Measurements from ENCODE around the gene SPINT1. TPM values are rescaled to one million over a fixed set of nuclear protein-coding genes. Genes with fewer than 3 reads are reported as not detected.

The SPINT1 gene
- total and polyA plus RNA-seq, 2 of the 13 experiments (the other 11 are each of a cell fraction or from before 2014, with no cell fraction given) = 0.49 to 2.5 TPM

DNA sequence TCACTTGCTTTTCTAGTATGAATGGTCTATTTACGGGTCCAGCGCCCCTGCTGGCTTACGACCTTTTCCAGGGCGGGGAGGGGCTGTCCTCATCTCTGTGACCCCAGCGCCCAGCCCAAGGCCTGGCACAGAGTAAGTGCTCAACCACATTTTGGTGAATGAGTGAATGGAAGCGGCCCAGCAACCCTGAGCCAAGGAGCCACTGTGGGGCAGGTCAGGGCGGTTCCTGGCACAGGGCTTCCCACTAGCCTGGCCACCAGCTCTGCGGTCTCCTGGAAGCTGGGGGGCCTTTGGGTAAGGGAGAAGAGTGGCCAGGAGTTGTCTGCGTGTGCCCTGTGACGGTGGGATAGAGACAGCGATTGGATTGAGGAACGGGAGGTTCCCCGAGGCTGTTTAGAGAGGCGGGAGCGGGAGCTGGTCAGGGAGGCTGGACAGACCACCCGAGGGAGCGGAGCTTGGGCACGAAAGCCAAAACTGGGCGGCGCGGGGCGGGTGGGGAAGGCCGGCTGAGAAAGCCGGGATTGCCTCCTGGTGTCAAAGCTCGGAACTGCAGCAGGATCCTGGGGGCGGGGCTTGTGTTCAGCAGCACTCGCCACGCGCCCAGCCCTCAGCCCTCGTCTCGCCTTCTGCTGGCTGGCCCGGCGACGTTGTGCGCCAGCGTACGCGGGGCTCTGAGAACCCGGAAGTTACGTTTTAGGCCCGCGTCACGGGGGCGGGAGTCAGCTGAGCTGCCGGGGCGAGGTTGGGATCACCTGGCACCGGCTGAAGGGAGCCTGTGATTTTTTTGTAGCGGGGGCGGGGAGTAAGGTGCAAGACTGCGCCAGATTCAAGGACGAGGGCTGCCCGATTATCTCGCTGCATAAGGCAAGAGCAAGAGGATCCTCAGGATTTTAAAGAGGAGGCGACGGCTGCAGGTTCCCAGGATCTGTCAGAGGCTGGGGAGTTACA is 50.2 kb downstream of the SPINT1 start, which contains the start of gene VPS18 (continued):
- TF ChIP-seq HOXD1 (CRISPR knock-in tag; IDR thresholded peaks at IDR 0.05) = no peak
- TF ChIP-seq TSC22D2 (CRISPR knock-in tag; IDR thresholded peaks at IDR 0.05; ENCODE audit: borderline replicate concordance) = no peak
- TF ChIP-seq, protein P1, sequence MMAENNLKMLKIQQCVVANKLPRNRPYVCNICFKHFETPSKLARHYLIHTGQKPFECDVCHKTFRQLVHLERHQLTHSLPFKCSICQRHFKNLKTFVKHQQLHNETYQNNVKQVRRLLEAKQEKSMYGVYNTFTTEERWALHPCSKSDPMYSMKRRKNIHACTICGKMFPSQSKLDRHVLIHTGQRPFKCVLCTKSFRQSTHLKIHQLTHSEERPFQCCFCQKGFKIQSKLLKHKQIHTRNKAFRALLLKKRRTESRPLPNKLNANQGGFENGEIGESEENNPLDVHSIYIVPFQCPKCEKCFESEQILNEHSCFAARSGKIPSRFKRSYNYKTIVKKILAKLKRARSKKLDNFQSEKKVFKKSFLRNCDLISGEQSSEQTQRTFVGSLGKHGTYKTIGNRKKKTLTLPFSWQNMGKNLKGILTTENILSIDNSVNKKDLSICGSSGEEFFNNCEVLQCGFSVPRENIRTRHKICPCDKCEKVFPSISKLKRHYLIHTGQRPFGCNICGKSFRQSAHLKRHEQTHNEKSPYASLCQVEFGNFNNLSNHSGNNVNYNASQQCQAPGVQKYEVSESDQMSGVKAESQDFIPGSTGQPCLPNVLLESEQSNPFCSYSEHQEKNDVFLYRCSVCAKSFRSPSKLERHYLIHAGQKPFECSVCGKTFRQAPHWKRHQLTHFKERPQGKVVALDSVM (CRISPR knock-in tag; IDR thresholded peaks at IDR 0.05) = 0 out of 2 replicates have a peak, but pooled peaks have one; percentile 26
- TF ChIP-seq ZNF235 (CRISPR knock-in tag; IDR thresholded peaks at IDR 0.05; ENCODE audit: borderline replicate concordance) = no peak
- TF ChIP-seq, protein P2, sequence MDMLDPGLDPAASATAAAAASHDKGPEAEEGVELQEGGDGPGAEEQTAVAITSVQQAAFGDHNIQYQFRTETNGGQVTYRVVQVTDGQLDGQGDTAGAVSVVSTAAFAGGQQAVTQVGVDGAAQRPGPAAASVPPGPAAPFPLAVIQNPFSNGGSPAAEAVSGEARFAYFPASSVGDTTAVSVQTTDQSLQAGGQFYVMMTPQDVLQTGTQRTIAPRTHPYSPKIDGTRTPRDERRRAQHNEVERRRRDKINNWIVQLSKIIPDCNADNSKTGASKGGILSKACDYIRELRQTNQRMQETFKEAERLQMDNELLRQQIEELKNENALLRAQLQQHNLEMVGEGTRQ (IDR thresholded peaks at IDR 0.05; ENCODE audit: low read depth, low read length) = peak; percentile 44; the same call in 1 of the 2 replicates
- TF ChIP-seq, protein P2 (CRISPR knock-in tag; IDR thresholded peaks at IDR 0.05; ENCODE audit: borderline replicate concordance) = peak; percentile 75
- TF ChIP-seq BCL6 (CRISPR knock-in tag; IDR thresholded peaks at IDR 0.05) = peak; percentile 10; the same call in 1 of the 2 replicates
- TF ChIP-seq, protein P3, sequence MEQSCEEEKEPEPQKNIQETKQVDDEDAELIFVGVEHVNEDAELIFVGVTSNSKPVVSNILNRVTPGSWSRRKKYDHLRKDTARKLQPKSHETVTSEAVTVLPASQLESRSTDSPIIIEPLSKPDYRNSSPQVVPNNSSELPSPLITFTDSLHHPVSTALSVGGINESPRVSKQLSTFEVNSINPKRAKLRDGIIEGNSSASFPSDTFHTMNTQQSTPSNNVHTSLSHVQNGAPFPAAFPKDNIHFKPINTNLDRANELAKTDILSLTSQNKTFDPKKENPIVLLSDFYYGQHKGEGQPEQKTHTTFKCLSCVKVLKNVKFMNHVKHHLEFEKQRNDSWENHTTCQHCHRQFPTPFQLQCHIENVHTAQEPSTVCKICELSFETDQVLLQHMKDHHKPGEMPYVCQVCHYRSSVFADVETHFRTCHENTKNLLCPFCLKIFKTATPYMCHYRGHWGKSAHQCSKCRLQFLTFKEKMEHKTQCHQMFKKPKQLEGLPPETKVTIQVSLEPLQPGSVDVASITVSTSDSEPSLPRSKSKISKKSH (CRISPR knock-in tag; IDR thresholded peaks at IDR 0.05; ENCODE audit: borderline replicate concordance) = peak; percentile 40; the same call in 1 of the 2 replicates
- no peak for TF ChIP-seq RELA (CRISPR knock-in tag; IDR thresholded peaks at IDR 0.05)
- TF ChIP-seq ZNF282 (IDR thresholded peaks at IDR 0.05; ENCODE audit: partially characterized antibody) = no peak
- TF ChIP-seq CC2D1A (CRISPR knock-in tag; IDR thresholded peaks at IDR 0.05) = no peak
- TF ChIP-seq NFE2 (CRISPR knock-in tag; IDR thresholded peaks at IDR 0.05) = no peak
- TF ChIP-seq HNRNPUL1 (IDR thresholded peaks at IDR 0.05; ENCODE audit: low read depth, low read length) = no peak
- TF ChIP-seq, protein P4, sequence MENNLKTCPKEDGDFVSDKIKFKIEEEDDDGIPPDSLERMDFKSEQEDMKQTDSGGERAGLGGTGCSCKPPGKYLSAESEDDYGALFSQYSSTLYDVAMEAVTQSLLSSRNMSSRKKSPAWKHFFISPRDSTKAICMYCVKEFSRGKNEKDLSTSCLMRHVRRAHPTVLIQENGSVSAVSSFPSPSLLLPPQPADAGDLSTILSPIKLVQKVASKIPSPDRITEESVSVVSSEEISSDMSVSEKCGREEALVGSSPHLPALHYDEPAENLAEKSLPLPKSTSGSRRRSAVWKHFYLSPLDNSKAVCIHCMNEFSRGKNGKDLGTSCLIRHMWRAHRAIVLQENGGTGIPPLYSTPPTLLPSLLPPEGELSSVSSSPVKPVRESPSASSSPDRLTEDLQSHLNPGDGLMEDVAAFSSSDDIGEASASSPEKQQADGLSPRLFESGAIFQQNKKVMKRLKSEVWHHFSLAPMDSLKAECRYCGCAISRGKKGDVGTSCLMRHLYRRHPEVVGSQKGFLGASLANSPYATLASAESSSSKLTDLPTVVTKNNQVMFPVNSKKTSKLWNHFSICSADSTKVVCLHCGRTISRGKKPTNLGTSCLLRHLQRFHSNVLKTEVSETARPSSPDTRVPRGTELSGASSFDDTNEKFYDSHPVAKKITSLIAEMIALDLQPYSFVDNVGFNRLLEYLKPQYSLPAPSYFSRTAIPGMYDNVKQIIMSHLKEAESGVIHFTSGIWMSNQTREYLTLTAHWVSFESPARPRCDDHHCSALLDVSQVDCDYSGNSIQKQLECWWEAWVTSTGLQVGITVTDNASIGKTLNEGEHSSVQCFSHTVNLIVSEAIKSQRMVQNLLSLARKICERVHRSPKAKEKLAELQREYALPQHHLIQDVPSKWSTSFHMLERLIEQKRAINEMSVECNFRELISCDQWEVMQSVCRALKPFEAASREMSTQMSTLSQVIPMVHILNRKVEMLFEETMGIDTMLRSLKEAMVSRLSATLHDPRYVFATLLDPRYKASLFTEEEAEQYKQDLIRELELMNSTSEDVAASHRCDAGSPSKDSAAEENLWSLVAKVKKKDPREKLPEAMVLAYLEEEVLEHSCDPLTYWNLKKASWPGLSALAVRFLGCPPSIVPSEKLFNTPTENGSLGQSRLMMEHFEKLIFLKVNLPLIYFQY (CRISPR knock-in tag; IDR thresholded peaks at IDR 0.05; ENCODE audit: borderline replicate concordance) = no peak; the same call in 1 of the 2 replicates
- TF ChIP-seq, protein P5, sequence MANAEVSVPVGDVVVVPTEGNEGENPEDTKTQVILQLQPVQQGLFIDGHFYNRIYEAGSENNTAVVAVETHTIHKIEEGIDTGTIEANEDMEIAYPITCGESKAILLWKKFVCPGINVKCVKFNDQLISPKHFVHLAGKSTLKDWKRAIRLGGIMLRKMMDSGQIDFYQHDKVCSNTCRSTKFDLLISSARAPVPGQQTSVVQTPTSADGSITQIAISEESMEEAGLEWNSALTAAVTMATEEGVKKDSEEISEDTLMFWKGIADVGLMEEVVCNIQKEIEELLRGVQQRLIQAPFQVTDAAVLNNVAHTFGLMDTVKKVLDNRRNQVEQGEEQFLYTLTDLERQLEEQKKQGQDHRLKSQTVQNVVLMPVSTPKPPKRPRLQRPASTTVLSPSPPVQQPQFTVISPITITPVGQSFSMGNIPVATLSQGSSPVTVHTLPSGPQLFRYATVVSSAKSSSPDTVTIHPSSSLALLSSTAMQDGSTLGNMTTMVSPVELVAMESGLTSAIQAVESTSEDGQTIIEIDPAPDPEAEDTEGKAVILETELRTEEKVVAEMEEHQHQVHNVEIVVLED (CRISPR knock-in tag; IDR thresholded peaks at IDR 0.05; ENCODE audit: borderline replicate concordance) = peak; percentile 97
- no peak for TF ChIP-seq MYNN (CRISPR knock-in tag; IDR thresholded peaks at IDR 0.05; ENCODE audit: low read depth)
